GM19099 (cell line): Measurements from ENCODE around the gene KCNQ1OT1.

Source experiments
- POLR2A ChIP-seq: IDR thresholded peaks from 3 replicates; pipeline ENCODE4 v1.6.1; 2011; ENCODE audit warnings: low read depth; ENCODE audit not compliant: insufficient read length; ENCODE audit errors: extremely low read depth

Gene KCNQ1OT1

DNA sequence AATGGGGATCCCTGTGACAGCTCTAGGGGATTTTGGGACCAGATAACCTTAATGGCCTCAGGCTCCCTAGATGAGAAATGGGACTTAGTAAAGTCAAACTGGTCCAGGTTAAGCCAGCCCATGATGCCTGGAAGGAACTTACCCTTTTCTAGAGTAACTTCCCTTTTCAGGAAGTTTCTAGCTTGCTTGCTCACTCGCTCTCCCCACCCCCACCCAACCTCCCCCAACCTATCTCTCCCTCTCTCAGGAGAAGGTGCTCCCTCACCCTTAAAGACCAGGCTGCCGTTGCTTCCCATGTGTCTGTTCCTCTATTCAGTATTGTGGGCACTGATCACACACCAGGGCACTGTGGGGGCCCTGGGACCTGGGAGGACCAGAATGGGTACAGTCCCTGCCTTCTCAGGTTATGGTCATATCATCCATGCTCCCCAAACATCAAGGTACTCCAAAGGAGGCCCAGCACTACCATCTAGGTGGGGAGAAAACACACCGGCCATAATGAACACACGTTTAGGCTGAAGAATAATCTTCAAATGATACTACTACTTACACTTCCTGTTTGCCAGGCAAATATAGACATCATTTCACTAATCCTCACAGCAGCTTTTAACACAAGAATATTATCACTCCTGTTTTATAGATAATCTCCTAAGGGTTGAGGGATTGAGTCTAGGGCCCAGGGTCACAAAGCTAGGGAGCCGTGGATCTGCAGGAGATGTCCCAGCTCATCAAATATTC lies 18.2 kb downstream of the KCNQ1OT1 start:
- TF ChIP-seq POLR2A: no peak

DNA sequence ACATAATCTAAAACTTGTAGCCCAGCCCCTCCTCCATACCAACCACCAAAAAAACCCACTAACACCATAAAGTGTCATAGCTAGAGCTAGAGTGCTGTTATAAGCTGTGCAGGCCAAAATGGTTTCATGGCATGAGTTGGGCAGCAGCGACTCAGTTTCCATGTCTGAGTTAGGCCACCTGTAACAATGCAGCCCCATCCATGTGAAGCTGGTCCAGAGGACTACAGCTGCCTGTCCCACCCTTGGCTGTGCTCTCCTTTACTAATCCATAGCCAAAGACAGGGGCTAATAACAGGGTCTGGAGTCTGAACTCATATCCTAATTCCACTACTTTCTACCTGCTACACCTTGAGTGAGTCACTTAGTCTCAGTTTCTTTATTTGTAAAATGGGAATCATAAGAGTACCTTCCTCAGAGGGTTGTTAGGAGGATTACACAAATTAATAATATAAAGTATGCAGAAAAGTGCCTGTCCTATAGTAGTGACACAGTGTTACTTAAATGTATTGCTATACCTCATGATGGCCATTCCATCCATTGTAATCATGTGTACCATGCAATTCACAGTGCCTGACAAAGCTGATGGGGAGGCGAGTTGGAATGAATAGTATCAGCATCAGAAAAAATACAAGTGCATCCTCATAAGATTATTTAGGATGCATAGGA lies 20.6 kb downstream of the KCNQ1OT1 start:
- TF ChIP-seq POLR2A: no peak

DNA sequence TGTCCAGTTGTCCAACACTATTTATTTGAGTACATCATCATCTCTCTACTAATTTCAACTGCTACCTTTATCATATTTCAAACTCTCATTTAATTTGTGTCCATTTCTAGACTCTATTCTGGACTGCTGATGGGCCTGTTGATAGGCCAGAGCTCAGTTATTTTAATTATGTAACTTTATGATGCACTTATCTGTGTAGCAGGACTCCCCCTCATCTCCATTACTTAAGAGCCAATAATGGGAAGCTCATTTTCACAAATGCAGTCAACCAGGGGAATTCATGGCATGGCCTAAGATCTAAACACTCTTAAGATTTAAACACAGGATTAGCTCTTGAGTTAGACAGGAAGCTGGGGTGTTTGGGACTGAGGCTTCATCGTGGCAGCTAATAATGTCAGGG lies 21.4 kb downstream of the KCNQ1OT1 start:
- no peak for TF ChIP-seq POLR2A

DNA sequence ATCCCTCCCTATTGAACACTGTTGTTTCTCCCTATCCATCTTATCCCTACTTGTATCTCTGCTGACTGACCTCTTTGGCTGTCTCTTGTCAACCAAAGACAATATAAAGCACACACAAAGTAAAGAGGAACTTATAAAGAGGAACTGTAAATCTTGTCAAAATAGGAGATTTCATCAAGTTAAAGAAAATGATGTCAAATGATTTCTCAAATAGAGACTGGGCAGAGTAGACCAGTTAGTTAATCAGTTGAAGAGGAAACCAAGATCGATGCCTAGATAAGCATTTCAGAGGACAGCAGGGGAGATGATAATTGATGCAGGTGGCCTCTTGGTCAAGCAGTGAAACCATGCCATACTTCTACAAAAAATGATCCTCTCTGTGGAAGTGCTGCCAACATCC lies 22.7 kb downstream of the KCNQ1OT1 start:
- no peak for TF ChIP-seq POLR2A

DNA sequence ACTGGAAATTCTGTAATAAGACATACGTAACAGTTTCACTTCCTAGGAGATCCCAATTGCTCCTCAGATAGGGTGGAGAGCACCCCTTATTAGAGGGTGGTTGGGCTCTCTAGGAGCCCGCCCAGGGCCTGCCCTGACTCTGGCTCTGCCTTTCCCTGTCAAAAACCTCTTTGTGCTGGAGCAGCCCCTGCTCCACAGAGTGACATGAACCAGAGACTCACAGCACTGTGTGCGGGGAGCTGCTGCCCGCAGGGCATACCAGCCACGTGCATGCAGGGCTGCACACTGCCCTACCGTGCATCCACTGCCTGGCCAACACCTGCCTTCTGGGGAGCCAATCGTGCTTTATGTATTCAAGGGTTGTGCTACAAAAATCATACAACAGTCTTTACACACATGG lies 24.3 kb downstream of the KCNQ1OT1 start:
- no peak for TF ChIP-seq POLR2A

DNA sequence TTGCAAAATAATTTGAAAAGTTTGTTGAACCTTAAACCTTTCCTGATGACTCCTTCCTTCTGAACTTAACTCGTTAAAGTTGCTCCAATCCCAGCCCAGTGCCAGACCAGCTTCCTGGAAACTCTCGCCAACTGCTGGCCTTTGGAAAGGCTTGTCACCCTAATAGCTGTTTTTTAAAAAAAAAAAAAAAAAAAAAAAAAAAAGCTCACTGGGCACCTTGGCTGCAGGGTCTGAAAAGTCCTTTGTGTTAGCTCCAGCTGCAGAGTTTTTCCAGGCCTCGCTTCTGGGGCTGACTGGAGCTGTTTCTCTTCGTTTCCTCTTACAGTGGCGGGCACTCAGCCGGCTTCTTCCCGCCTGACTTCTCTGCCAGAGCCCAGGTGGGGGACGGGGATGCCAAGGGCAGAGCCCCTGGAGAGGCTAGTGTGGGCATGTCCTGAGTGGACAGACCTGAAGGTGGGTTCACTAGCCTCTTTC lies 25.1 kb downstream of the KCNQ1OT1 start:
- no peak for TF ChIP-seq POLR2A

GRCh38 chr11:2673871-2674471 lies 25.8 kb downstream of the KCNQ1OT1 start:
- no peak for TF ChIP-seq POLR2A

DNA sequence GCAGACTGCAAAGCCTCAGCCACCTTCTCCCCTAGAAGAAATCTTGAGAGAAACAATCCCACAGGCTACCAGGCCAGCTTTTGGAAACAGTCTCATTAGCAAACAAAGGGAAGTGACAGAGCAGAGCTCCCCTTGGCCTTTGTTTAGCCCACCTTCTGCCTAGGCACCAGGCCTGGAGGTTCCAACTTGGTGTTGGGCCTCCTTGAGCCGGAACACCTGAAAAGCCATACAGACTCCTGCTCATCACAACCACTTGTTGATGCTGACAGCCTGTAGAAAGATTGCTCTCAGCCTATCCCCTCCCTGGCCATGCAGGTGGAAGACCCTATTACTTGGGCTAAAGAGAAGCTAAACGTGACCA lies 26.6 kb downstream of the KCNQ1OT1 start:
- no peak for TF ChIP-seq POLR2A

- TF ChIP-seq POLR2A: no peak
Observed at GRCh38 chr11:2672553-2673249, 27.1 kb downstream of the KCNQ1OT1 start.

DNA sequence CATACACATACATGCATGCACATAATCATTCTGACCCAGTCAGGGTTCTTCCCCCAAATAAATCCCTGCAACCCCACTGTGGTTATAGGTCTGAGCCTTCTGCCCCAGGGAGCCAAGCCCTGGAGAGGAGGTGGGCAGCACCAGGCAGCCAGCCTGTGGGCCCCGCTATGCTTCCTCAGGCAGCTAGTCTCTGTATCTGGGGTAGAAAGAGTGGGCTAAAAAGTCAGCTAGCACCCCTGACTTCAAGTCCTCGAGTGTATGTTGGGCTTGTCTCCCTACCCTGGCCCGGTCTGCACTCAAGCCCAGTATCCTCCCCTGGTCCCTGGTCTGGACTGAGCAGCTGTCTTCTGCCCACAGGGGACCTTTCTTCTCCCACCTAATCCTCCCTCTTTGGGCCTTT lies 28.0 kb downstream of the KCNQ1OT1 start:
- TF ChIP-seq POLR2A: no peak

- TF ChIP-seq POLR2A: no peak
Observed at GRCh38 chr11:2670541-2671100, 29.2 kb downstream of the KCNQ1OT1 start.

DNA sequence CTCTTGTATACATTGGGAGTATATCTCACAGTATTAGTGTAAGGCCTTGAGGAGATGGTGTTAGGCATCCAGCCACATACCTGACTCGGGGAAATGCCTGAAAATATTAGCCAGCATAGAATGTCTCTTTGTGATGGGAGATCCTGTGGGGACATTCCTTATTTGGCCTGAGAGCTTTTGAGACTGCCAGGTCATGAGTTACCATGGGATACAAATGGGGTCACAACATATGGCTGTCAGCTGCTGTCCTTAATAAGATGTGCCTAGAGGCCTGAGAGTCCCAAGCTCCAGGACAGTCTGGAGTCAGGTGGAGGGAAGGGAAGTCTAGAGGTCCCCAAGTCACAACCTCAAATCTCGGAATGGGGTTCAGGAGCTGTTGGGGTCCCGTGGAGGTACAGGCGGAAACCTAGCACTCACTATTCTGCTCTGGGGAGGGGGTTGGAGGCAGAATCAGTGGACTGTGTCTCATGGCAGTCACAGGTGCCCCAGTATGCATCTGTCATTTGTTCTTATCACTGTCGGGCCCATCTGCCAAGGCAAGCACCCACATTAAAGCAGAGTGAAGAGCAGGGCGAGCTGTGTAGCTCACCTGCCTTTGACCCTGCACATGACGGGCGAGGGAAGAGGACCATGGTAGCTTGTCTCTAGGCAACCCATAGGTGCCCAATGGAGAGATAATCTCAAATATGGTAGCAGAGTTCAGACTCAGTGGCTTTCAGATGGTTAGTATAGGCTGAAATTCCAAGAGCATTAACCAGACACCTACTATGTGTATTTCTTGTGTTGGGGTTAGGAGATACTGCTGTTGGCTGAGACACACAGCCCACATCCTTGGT lies 29.9 kb downstream of the KCNQ1OT1 start:
- TF ChIP-seq POLR2A: no peak

GRCh38 chr11:2668876-2669275 lies 30.9 kb downstream of the KCNQ1OT1 start:
- no peak for TF ChIP-seq POLR2A

- TF ChIP-seq POLR2A: no peak
Observed at GRCh38 chr11:2667940-2668339, 31.9 kb downstream of the KCNQ1OT1 start.
